Neural crest cell (in vitro differentiated cells): ENCODE measurements around the gene SETDB2. TPM values are rescaled to one million over a fixed set of nuclear protein-coding genes. Genes with fewer than 3 reads are reported as not detected.

ENCODE experiments used
- DNase-seq: peaks from one replicate; pipeline ENCODE4 v3.0.0; 2021; ENCODE audit warnings: low read depth, mixed read lengths, low spot score
- H3K27ac Mint-ChIP-seq: one replicate; pipeline ENCODE4 v1.8.0; 2021; ENCODE audit warnings: mild to moderate bottlenecking, mixed read lengths; ENCODE audit not compliant: unreplicated experiment
- H3K27me3 Mint-ChIP-seq: 2 replicates; pipeline ENCODE4 v1.8.0; 2021; ENCODE audit warnings: low read depth, mild to moderate bottlenecking, mixed read lengths
- H3K36me3 Mint-ChIP-seq: 2 replicates; pipeline ENCODE4 v1.8.0; 2021; ENCODE audit warnings: low read depth, mild to moderate bottlenecking, mixed read lengths
- H3K4me1 Mint-ChIP-seq: 2 replicates; pipeline ENCODE4 v1.8.0; 2021; ENCODE audit warnings: mixed read lengths
- H3K4me3 Mint-ChIP-seq: one replicate; pipeline ENCODE4 v1.8.0; 2021; ENCODE audit warnings: mild to moderate bottlenecking, mixed read lengths
- H3K9me3 Mint-ChIP-seq: 2 replicates; pipeline ENCODE4 v1.8.0; 2021; ENCODE audit warnings: mixed read lengths
- CTCF ChIP-seq: fragments of 200-600 bp; sonication (generic); conservative IDR thresholded peaks from 2 replicates; pipeline ENCODE4 v1.5.0; 2021; ENCODE audit warnings: antibody characterized with exemption, mild to moderate bottlenecking
- total RNA-seq: library from RNA; stranded (reverse); gene quantifications from 2 replicates; pipeline ENCODE4 v1.2.1, GENCODE V29; 2021

SETDB2 gene
- total RNA-seq, 1 donor from 2014 or later = 7.9 TPM

GRCh38 chr13:49403996-49404702 lies 39.9 kb upstream of the SETDB2 start:
- H3K4me3 Mint-ChIP-seq = no peak overlapping the region
- H3K27ac Mint-ChIP-seq = no peak overlapping the region
- no peak for DNase-seq
- H3K36me3 Mint-ChIP-seq = peaks cover 15% of the 10 kb centered on the region
- no peaks in the 10 kb centered on the region for H3K27me3 Mint-ChIP-seq
- H3K4me1 Mint-ChIP-seq = peaks cover 8% of the 10 kb centered on the region
- TF ChIP-seq CTCF = no peak
- H3K9me3 Mint-ChIP-seq = peaks cover 9% of the 10 kb centered on the region

- peaks cover 9% of the 10 kb centered on the region for H3K9me3 Mint-ChIP-seq
- peaks cover 15% of the 10 kb centered on the region for H3K36me3 Mint-ChIP-seq
- TF ChIP-seq CTCF = no peak
- no peak overlapping the region for H3K27ac Mint-ChIP-seq
- no peak for DNase-seq
- no peaks in the 10 kb centered on the region for H3K27me3 Mint-ChIP-seq
- peaks cover 8% of the 10 kb centered on the region for H3K4me1 Mint-ChIP-seq
- H3K4me3 Mint-ChIP-seq = no peak overlapping the region
Measured at GRCh38 chr13:49404703-49405020, 39.4 kb upstream of the SETDB2 start.

- Mint-ChIP-seq H3K27ac (no peak overlapping the region), H3K27me3 (no peaks in the 10 kb centered on the region), H3K4me1 (no peaks in the 10 kb centered on the region), H3K9me3 (peaks cover 9% of the 10 kb centered on the region), H3K4me3 (no peak overlapping the region), H3K36me3 (peaks cover 15% of the 10 kb centered on the region)
- TF ChIP-seq CTCF = no peak
- DNase-seq = no peak
Measured at GRCh38 chr13:49407068-49407467, 37.0 kb upstream of the SETDB2 start.

GRCh38 chr13:49407936-49408335 lies 36.1 kb upstream of the SETDB2 start:
- TF ChIP-seq CTCF = no peak
- peaks cover 15% of the 10 kb centered on the region for H3K36me3 Mint-ChIP-seq
- no peak overlapping the region for H3K27ac Mint-ChIP-seq
- peaks cover 9% of the 10 kb centered on the region for H3K9me3 Mint-ChIP-seq
- H3K4me3 Mint-ChIP-seq = no peak overlapping the region
- no peaks in the 10 kb centered on the region for H3K27me3 Mint-ChIP-seq
- peaks cover 1% of the 10 kb centered on the region for H3K4me1 Mint-ChIP-seq
- no peak for DNase-seq

GRCh38 chr13:49409008-49409407 lies 35.1 kb upstream of the SETDB2 start:
- no peaks in the 10 kb centered on the region for H3K27me3 Mint-ChIP-seq
- H3K27ac Mint-ChIP-seq = no peak overlapping the region
- no peak for TF ChIP-seq CTCF
- peaks cover 10% of the 10 kb centered on the region for H3K4me1 Mint-ChIP-seq
- peaks cover 12% of the 10 kb centered on the region for H3K36me3 Mint-ChIP-seq
- DNase-seq = no peak
- no peak overlapping the region for H3K4me3 Mint-ChIP-seq
- peaks cover 7% of the 10 kb centered on the region for H3K9me3 Mint-ChIP-seq
